ENCODE data around the gene RFC3. TPM values are rescaled to one million over a fixed set of nuclear protein-coding genes. Genes with fewer than 3 reads are reported as not detected.
A peak's percentile ranks its signal among the peaks of the same experiment; 100 is the strongest.
"Not testable (repeated sequence)": the region's sequence is repeated elsewhere in the genome, so short reads cannot be mapped to it uniquely, and the experiment has no call there.

RFC3 gene
- total RNA-seq (1 to 10 TPM; 5.7 to 8.3 TPM), polyA plus RNA-seq (1 to 10 TPM; 4.4 to 4.9 TPM)
- long read RNA-seq, donor 1, transcript RFC3-201 (9 exons, 2,402 nt): major isoform, 13 of 17 reads
- long read RNA-seq, donor 1, partial matches to known transcripts: 1 of 17 reads
- long read RNA-seq, donor 1, other reads (novel, unspliced or antisense): 3 of 17 reads
- long read RNA-seq, donor 2, partial matches to known transcripts: 1 of 7 reads
- long read RNA-seq, donor 2, other reads (novel, unspliced or antisense): 5 of 7 reads

GRCh38 chr13:33817901-33818706, at the start of gene RFC3:
RFC3 (plus strand) TSS chr13:33818149; CDS start chr13:33818179, 30 bp downstream.
- peak; percentile 95 for ATAC-seq (ENCODE audit: low FRiP score)
- Histone ChIP-seq H3K4me1 (ENCODE audit: control insufficient read depth in 1 of 2, insufficient read depth in 2 of 2, low read length in 2 of 2) (no peaks in the 10 kb centered on the region), H3K27me3 (ENCODE audit: control insufficient read depth in 1 of 2, insufficient read depth in 2 of 2, low read length in 1 of 2) (no peaks in the 10 kb centered on the region), H3K27ac (ENCODE audit: low read depth in 1 of 2, low read length in 2 of 2) (no peak within 1 kb of the TSS), H3K4me3 (ENCODE audit: low read length in 2 of 2) (peak within 1 kb of the TSS; percentile 71 to 91), H3K9me3 (ENCODE audit: control insufficient read depth, low read length) (no peaks in the 10 kb centered on the region), H3K36me3 (ENCODE audit: control insufficient read depth in 1 of 2, insufficient read depth in 2 of 2, low read length in 1 of 2) (no peaks in the 10 kb centered on the region)
- peak; percentile 96 to 98 for DNase-seq
- intact Hi-C loops (cut with DNase I): no loop called here
- 0% methylated on average over 50 of the region's 50 CpGs for WGBS, 2 donors

GRCh38 chr13:33771296-33771695, 46.7 kb upstream of the RFC3 start:
- H3K27me3 ChIP-seq (ENCODE audit: control insufficient read depth in 1 of 2, insufficient read depth in 2 of 2, low read length in 1 of 2): no peaks in the 10 kb centered on the region
- H3K4me3 ChIP-seq (ENCODE audit: low read length in 2 of 2): no peak overlapping the region
- no peak for ATAC-seq (ENCODE audit: low FRiP score)

GRCh38 chr13:33773790-33774462, 44.0 kb upstream of the RFC3 start:
- Histone ChIP-seq H3K4me3 (ENCODE audit: low read length in 2 of 2) (no peak overlapping the region), H3K27ac (ENCODE audit: low read depth in 1 of 2, low read length in 2 of 2) (no peak overlapping the region), H3K27me3 (ENCODE audit: control insufficient read depth in 1 of 2, insufficient read depth in 2 of 2, low read length in 1 of 2) (no peaks in the 10 kb centered on the region), H3K9me3 (ENCODE audit: control insufficient read depth, low read length) (no peaks in the 10 kb centered on the region), H3K36me3 (ENCODE audit: control insufficient read depth in 1 of 2, insufficient read depth in 2 of 2, low read length in 1 of 2) (no peaks in the 10 kb centered on the region), H3K4me1 (ENCODE audit: control insufficient read depth in 1 of 2, insufficient read depth in 2 of 2, low read length in 2 of 2) (no peaks in the 10 kb centered on the region)
- intact Hi-C loops (cut with DNase I): no loop called here
- ATAC-seq (ENCODE audit: low FRiP score) (no peak), DNase-seq (no peak)
- 80 to 92% methylated on average over 5 of the region's 5 CpGs for WGBS, 2 donors

More at GRCh38 chr13:33771296-33771695, 46.7 kb upstream of the RFC3 start:
- WGBS, 2 donors: 30 to 42% methylated on average over 2 of the region's 2 CpGs
- Histone ChIP-seq H3K27ac (ENCODE audit: low read depth in 1 of 2, low read length in 2 of 2) (no peak overlapping the region), H3K9me3 (ENCODE audit: control insufficient read depth, low read length) (no peaks in the 10 kb centered on the region), H3K36me3 (ENCODE audit: control insufficient read depth in 1 of 2, insufficient read depth in 2 of 2, low read length in 1 of 2) (no peaks in the 10 kb centered on the region), H3K4me1 (ENCODE audit: control insufficient read depth in 1 of 2, insufficient read depth in 2 of 2, low read length in 2 of 2) (no peaks in the 10 kb centered on the region)
- no peak for DNase-seq
- intact Hi-C loops (cut with DNase I): no loop called here

GRCh38 chr13:33775339-33776108, 42.4 kb upstream of the RFC3 start:
- intact Hi-C loops (cut with DNase I): no loop called here
- WGBS, 2 donors: 27 to 34% methylated on average over 2 of the region's 2 CpGs
- Histone ChIP-seq H3K36me3 (ENCODE audit: control insufficient read depth in 1 of 2, insufficient read depth in 2 of 2, low read length in 1 of 2) (no peaks in the 10 kb centered on the region), H3K4me1 (ENCODE audit: control insufficient read depth in 1 of 2, insufficient read depth in 2 of 2, low read length in 2 of 2) (no peaks in the 10 kb centered on the region), H3K27ac (ENCODE audit: low read depth in 1 of 2, low read length in 2 of 2) (no peak overlapping the region), H3K9me3 (ENCODE audit: control insufficient read depth, low read length) (no peaks in the 10 kb centered on the region), H3K4me3 (ENCODE audit: low read length in 2 of 2) (no peak overlapping the region), H3K27me3 (ENCODE audit: control insufficient read depth in 1 of 2, insufficient read depth in 2 of 2, low read length in 1 of 2) (no peaks in the 10 kb centered on the region)
- ATAC-seq (ENCODE audit: low FRiP score): no peak
- DNase-seq: no peak

GRCh38 chr13:33776239-33776881, 41.6 kb upstream of the RFC3 start:
- ATAC-seq (ENCODE audit: low FRiP score) (no peak), DNase-seq (no peak)
- Histone ChIP-seq H3K27me3 (ENCODE audit: control insufficient read depth in 1 of 2, insufficient read depth in 2 of 2, low read length in 1 of 2) (no peaks in the 10 kb centered on the region), H3K27ac (ENCODE audit: low read depth in 1 of 2, low read length in 2 of 2) (no peak overlapping the region), H3K4me3 (ENCODE audit: low read length in 2 of 2) (no peak overlapping the region), H3K4me1 (ENCODE audit: control insufficient read depth in 1 of 2, insufficient read depth in 2 of 2, low read length in 2 of 2) (no peaks in the 10 kb centered on the region), H3K36me3 (ENCODE audit: control insufficient read depth in 1 of 2, insufficient read depth in 2 of 2, low read length in 1 of 2) (no peaks in the 10 kb centered on the region), H3K9me3 (ENCODE audit: control insufficient read depth, low read length) (no peaks in the 10 kb centered on the region)
- intact Hi-C loops (cut with DNase I): no loop called here
- 40 to 53% methylated on average over 9 of the region's 9 CpGs for WGBS, 2 donors

- intact Hi-C loops (cut with DNase I): no loop called here
- Histone ChIP-seq H3K36me3 (ENCODE audit: control insufficient read depth in 1 of 2, insufficient read depth in 2 of 2, low read length in 1 of 2) (no peaks in the 10 kb centered on the region), H3K27me3 (ENCODE audit: control insufficient read depth in 1 of 2, insufficient read depth in 2 of 2, low read length in 1 of 2) (no peaks in the 10 kb centered on the region), H3K4me1 (ENCODE audit: control insufficient read depth in 1 of 2, insufficient read depth in 2 of 2, low read length in 2 of 2) (no peaks in the 10 kb centered on the region), H3K9me3 (ENCODE audit: control insufficient read depth, low read length) (no peaks in the 10 kb centered on the region), H3K4me3 (ENCODE audit: low read length in 2 of 2) (no peak overlapping the region), H3K27ac (ENCODE audit: low read depth in 1 of 2, low read length in 2 of 2) (no peak overlapping the region)
- WGBS, 2 donors: 71 to 82% methylated on average over 4 of the region's 4 CpGs
- ATAC-seq (ENCODE audit: low FRiP score): no peak
- no peak for DNase-seq
Observed at GRCh38 chr13:33782631-33783030, 35.3 kb upstream of the RFC3 start.

GRCh38 chr13:33783212-33783611, 34.7 kb upstream of the RFC3 start:
- DNase-seq; H3K27me3 ChIP-seq (ENCODE audit: control insufficient read depth in 1 of 2, insufficient read depth in 2 of 2, low read length in 1 of 2); H3K9me3 ChIP-seq (ENCODE audit: control insufficient read depth, low read length); ATAC-seq (ENCODE audit: low FRiP score); H3K27ac ChIP-seq (ENCODE audit: low read depth in 1 of 2, low read length in 2 of 2); intact Hi-C loops (cut with DNase I); H3K4me1 ChIP-seq (ENCODE audit: control insufficient read depth in 1 of 2, insufficient read depth in 2 of 2, low read length in 2 of 2); H3K4me3 ChIP-seq (ENCODE audit: low read length in 2 of 2); H3K36me3 ChIP-seq (ENCODE audit: control insufficient read depth in 1 of 2, insufficient read depth in 2 of 2, low read length in 1 of 2): not testable (repeated sequence)
- 43 to 73% methylated on average over 4 of the region's 4 CpGs for WGBS, 2 donors

GRCh38 chr13:33784738-33785137, 33.2 kb upstream of the RFC3 start:
- H3K4me1 ChIP-seq (ENCODE audit: control insufficient read depth in 1 of 2, insufficient read depth in 2 of 2, low read length in 2 of 2): no peaks in the 10 kb centered on the region
- ATAC-seq (ENCODE audit: low FRiP score) (no peak), DNase-seq (no peak)
- intact Hi-C loops (cut with DNase I): no loop called here
- H3K4me3 ChIP-seq (ENCODE audit: low read length in 2 of 2): no peak overlapping the region
- H3K36me3 ChIP-seq (ENCODE audit: control insufficient read depth in 1 of 2, insufficient read depth in 2 of 2, low read length in 1 of 2): no peaks in the 10 kb centered on the region
- no peak overlapping the region for H3K27ac ChIP-seq (ENCODE audit: low read depth in 1 of 2, low read length in 2 of 2)
- no peaks in the 10 kb centered on the region for H3K9me3 ChIP-seq (ENCODE audit: control insufficient read depth, low read length)
- WGBS, 2 donors: 99 to 100% methylated on average over 1 of the region's 1 CpG
- no peaks in the 10 kb centered on the region for H3K27me3 ChIP-seq (ENCODE audit: control insufficient read depth in 1 of 2, insufficient read depth in 2 of 2, low read length in 1 of 2)
